DOHH2 (cell line): ENCODE results near the gene TSPAN11.
"Not testable (repeated sequence)": the region's sequence is repeated elsewhere in the genome, so short reads cannot be mapped to it uniquely, and the experiment has no call there.

Experiments
- H3F3A ChIP-seq: fragments of 200-600 bp; sonication (generic), shearing (Covaris generic); 2 replicates; pipeline ENCODE4 v1.6.0; 2016; ENCODE audit warnings: antibody characterized with exemption, mild to moderate bottlenecking; ENCODE audit not compliant: control insufficient read depth, insufficient read depth
- H3K27ac ChIP-seq: fragments of 200-600 bp; sonication (generic); 2 replicates; pipeline ENCODE4 v1.5.1; 2014; ENCODE audit warnings: low read depth, mild to moderate bottlenecking, low read length, moderate library complexity
- H3K27me3 ChIP-seq: fragments of 200-600 bp; sonication (generic); 2 replicates; pipeline ENCODE4 v1.6.1; 2014; ENCODE audit warnings: mild to moderate bottlenecking, low read length, mixed read lengths; ENCODE audit not compliant: control insufficient read depth
- H3K36me3 ChIP-seq: fragments of 200-600 bp; sonication (generic); 2 replicates; pipeline ENCODE4 v1.6.1; 2014; ENCODE audit warnings: mild to moderate bottlenecking, low read length, moderate library complexity, mixed read lengths; ENCODE audit not compliant: control insufficient read depth
- H3K4me1 ChIP-seq: fragments of 200-600 bp; sonication (generic); 2 replicates; pipeline ENCODE4 v1.6.1; 2014; ENCODE audit warnings: mild to moderate bottlenecking, low read length, mixed read lengths; ENCODE audit not compliant: control insufficient read depth
- H3K4me2 ChIP-seq: fragments of 200-600 bp; sonication (generic); 2 replicates; pipeline ENCODE4 v1.6.0; 2014; ENCODE audit warnings: mild to moderate bottlenecking, low read length, moderate library complexity
- H3K4me3 ChIP-seq: fragments of 200-600 bp; sonication (generic); 2 replicates; pipeline ENCODE4 v1.5.1; 2014; ENCODE audit warnings: mild to moderate bottlenecking, low read length, mixed read lengths
- H3K79me2 ChIP-seq: fragments of 200-600 bp; sonication (generic); 2 replicates; pipeline ENCODE4 v1.6.1; 2014; ENCODE audit warnings: mild to moderate bottlenecking, low read length, mixed read lengths; ENCODE audit not compliant: control insufficient read depth
- H3K9me2 ChIP-seq: fragments of 200-600 bp; sonication (generic); replicated peaks from 2 replicates; pipeline ENCODE4 v1.6.1; 2014; ENCODE audit warnings: mild to moderate bottlenecking, low read length, mixed read lengths; ENCODE audit not compliant: control insufficient read depth
- H3K9me3 ChIP-seq: fragments of 200-600 bp; sonication (generic); 2 replicates; pipeline ENCODE4 v1.6.1; 2014; ENCODE audit warnings: antibody characterized with exemption, low read length, mixed read lengths; ENCODE audit not compliant: control insufficient read depth, insufficient read depth
- H4K20me1 ChIP-seq: fragments of 200-600 bp; sonication (generic); 2 replicates; pipeline ENCODE4 v1.6.0; 2014; ENCODE audit warnings: low read depth, mild to moderate bottlenecking, antibody characterized with exemption, low read length, moderate library complexity; ENCODE audit not compliant: control insufficient read depth, insufficient read depth
- EZH2phosphoT487 ChIP-seq: fragments of 200-600 bp; sonication (generic); IDR thresholded peaks from 2 replicates; pipeline ENCODE4 v1.6.1; 2017; ENCODE audit warnings: borderline replicate concordance, mild to moderate bottlenecking, antibody characterized with exemption, low read length, moderate library complexity, mixed read lengths
- TF ChIP-seq, protein P1 (sequence below): fragments of 200-600 bp; sonication (generic); IDR thresholded peaks from one replicate; pipeline ENCODE4 v1.5.1; 2014; ENCODE audit warnings: antibody characterized with exemption, mild to moderate bottlenecking, low read depth, low read length; ENCODE audit not compliant: poor library complexity, severe bottlenecking

The TSPAN11 gene

DNA sequence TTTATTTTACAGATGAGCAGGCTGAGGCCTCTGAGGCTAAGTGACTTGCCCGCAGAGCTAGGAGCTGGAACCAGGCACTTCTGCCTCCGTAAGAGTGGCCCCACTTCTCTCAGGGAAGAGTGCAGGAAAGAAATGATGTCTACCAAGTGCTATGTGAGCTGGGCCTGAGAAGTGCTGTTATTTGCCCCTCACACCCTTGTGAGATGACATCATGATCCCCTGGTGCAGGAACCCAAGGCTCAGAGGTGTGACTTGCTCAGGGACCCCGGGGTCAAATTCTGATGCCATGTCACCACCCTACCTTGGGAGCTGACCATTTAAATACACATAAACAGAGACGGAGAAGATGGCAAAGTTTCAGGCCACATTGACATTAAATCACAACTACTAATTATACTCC, 83.4 kb downstream of the TSPAN11 start:
- TF ChIP-seq, protein P1, sequence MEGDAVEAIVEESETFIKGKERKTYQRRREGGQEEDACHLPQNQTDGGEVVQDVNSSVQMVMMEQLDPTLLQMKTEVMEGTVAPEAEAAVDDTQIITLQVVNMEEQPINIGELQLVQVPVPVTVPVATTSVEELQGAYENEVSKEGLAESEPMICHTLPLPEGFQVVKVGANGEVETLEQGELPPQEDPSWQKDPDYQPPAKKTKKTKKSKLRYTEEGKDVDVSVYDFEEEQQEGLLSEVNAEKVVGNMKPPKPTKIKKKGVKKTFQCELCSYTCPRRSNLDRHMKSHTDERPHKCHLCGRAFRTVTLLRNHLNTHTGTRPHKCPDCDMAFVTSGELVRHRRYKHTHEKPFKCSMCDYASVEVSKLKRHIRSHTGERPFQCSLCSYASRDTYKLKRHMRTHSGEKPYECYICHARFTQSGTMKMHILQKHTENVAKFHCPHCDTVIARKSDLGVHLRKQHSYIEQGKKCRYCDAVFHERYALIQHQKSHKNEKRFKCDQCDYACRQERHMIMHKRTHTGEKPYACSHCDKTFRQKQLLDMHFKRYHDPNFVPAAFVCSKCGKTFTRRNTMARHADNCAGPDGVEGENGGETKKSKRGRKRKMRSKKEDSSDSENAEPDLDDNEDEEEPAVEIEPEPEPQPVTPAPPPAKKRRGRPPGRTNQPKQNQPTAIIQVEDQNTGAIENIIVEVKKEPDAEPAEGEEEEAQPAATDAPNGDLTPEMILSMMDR = no peak
- no peak for TF ChIP-seq EZH2phosphoT487
- Histone ChIP-seq H3K27me3 (0 out of 2 replicates have a peak, but pooled peaks cover 4% of the 10 kb centered on the region), H3K4me2 (no peak overlapping the region), H3K4me1 (no peaks in the 10 kb centered on the region), H3F3A (no peaks in the 10 kb centered on the region), H3K27ac (no peak overlapping the region), H3K9me2 (no peaks in the 10 kb centered on the region), H3K4me3 (no peak overlapping the region), H4K20me1 (no peaks in the 10 kb centered on the region), H3K9me3 (no peaks in the 10 kb centered on the region), H3K79me2 (no peaks in the 10 kb centered on the region), H3K36me3 (no peaks in the 10 kb centered on the region)

GRCh38 chr12:31011336-31011735, 84.8 kb downstream of the TSPAN11 start:
- no peaks in the 10 kb centered on the region for H4K20me1 ChIP-seq
- H3K4me2 ChIP-seq = no peak overlapping the region
- no peaks in the 10 kb centered on the region for H3K36me3 ChIP-seq
- no peaks in the 10 kb centered on the region for H3K79me2 ChIP-seq
- H3K9me3 ChIP-seq = no peaks in the 10 kb centered on the region
- no peaks in the 10 kb centered on the region for H3K9me2 ChIP-seq
- H3K27ac ChIP-seq = no peak overlapping the region
- TF ChIP-seq, protein P1 = no peak
- TF ChIP-seq EZH2phosphoT487 = no peak
- no peaks in the 10 kb centered on the region for H3F3A ChIP-seq
- H3K4me1 ChIP-seq = no peaks in the 10 kb centered on the region
- H3K27me3 ChIP-seq = 0 out of 2 replicates have a peak, but pooled peaks cover 4% of the 10 kb centered on the region
- H3K4me3 ChIP-seq = no peak overlapping the region

DNA sequence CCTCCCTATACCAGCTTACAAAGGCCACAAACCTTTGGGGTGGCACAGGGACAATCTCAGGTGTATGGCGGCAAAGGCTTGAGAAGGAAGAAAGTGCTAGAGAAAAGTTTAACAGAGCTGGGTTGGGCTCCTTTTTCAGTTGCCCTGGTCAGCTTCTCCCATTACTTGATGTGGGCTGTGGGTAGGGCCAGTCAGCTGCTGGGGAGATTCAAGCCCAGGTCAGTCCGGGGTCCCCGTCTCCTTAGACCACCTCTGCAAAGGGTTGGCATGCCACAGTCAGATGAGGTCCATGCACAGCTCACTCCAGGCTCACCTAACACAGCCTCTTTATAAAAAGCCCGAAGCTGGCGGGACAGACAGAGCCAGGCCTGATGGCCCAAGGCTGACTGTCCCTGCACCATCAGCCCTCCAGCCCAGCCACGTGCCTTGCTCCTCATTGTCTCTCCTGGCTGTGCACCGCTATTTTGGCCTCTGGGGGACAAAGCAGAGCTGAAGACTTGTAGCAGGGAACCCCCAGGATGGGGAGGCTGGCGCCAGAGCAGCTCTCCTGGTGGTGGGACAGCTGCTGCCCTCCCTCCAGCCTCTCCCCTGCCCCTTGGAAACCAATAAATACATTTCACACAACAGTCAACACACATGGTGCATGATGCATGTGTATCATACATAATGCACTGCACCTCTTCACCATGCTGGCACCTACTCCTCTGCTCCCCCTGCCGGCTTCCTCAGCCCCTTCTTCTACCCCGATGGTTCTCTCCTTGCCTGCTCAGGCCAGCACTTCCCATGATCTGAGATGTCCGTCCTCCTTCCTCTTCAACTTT, 85.4 kb downstream of the TSPAN11 start:
- H3K4me2 ChIP-seq = no peak overlapping the region
- no peak overlapping the region for H3K4me3 ChIP-seq
- peaks cover 5% of the 10 kb centered on the region; the same call in 1 of the 2 replicates for H3K27me3 ChIP-seq
- no peak overlapping the region for H3K27ac ChIP-seq
- H4K20me1 ChIP-seq = no peaks in the 10 kb centered on the region
- H3K9me3 ChIP-seq = no peaks in the 10 kb centered on the region
- no peaks in the 10 kb centered on the region for H3F3A ChIP-seq
- no peaks in the 10 kb centered on the region for H3K4me1 ChIP-seq
- no peaks in the 10 kb centered on the region for H3K79me2 ChIP-seq
- TF ChIP-seq EZH2phosphoT487 = no peak
- TF ChIP-seq, protein P1 = no peak
- H3K36me3 ChIP-seq = no peaks in the 10 kb centered on the region
- no peaks in the 10 kb centered on the region for H3K9me2 ChIP-seq

GRCh38 chr12:31012567-31012891, 86.0 kb downstream of the TSPAN11 start:
- not testable (repeated sequence) for H3K4me3 ChIP-seq, H4K20me1 ChIP-seq, H3K27me3 ChIP-seq, H3K79me2 ChIP-seq, H3K4me1 ChIP-seq, H3K36me3 ChIP-seq, H3F3A ChIP-seq, H3K27ac ChIP-seq, H3K9me2 ChIP-seq, H3K4me2 ChIP-seq, H3K9me3 ChIP-seq
